IMR-90 (cell line): Measurements from ENCODE around the gene STOX1. TPM values are rescaled to one million over a fixed set of nuclear protein-coding genes. Genes with fewer than 3 reads are reported as not detected.

Experiments
- ATAC-seq: fragments of 200-7000 bp; cut with Tn5 transposase; 2 replicates; pipeline ENCODE4 v1.9.1; 2020; ENCODE audit warnings: low read depth, mild to moderate bottlenecking, moderate library complexity
- BruUV-seq: library from RNA; stranded (reverse); fragments of 400-500 nt; replicated peaks from 2 replicates; lab custom pipeline; 2021; lab: Mats Ljungman, UMichigan
- CTCF ChIA-PET: fragments of 300-600 bp; formaldehyde crosslinking; extraction: SDS; loops from one replicate; lab custom pipeline; 2021; ENCODE audit warnings: antibody characterized with exemption; lab: Yijun Ruan, JAX
- POLR2A ChIA-PET: fragments of 300-600 bp; sonication (Branson Sonifier 250); formaldehyde crosslinking; loops from one replicate; lab custom pipeline; 2022; ENCODE audit warnings: antibody characterized with exemption; ENCODE audit not compliant: unreplicated experiment; lab: Charles Lee
- DNase-seq: peaks from one replicate; pipeline ENCODE4 v3.0.0; 2013
- H2AFZ ChIP-seq: replicated peaks from 2 replicates; pipeline ENCODE3; 2013; ENCODE audit warnings: low read length, mild to moderate bottlenecking; ENCODE audit not compliant: poor library complexity
- H2AK5ac ChIP-seq: 2 replicates; pipeline ENCODE4 v1.6.1; 2013; ENCODE audit warnings: low read depth, low read length, inconsistent platforms
- H2AK9ac ChIP-seq: replicated peaks from 2 replicates; pipeline ENCODE3; 2013; ENCODE audit warnings: mild to moderate bottlenecking, low read depth, low read length, moderate library complexity; ENCODE audit not compliant: poor library complexity
- H2BK120ac ChIP-seq: 2 replicates; pipeline ENCODE4 v1.6.1; 2013; ENCODE audit warnings: low read depth, low read length, inconsistent platforms
- H2BK15ac ChIP-seq: 3 replicates; pipeline ENCODE4 v1.6.1; 2013; ENCODE audit warnings: low read depth, low read length, inconsistent platforms
- H2BK20ac ChIP-seq: 2 replicates; pipeline ENCODE4 v1.6.1; 2013; ENCODE audit warnings: low read depth, mild to moderate bottlenecking, inconsistent platforms, low read length, moderate library complexity
- H2BK5ac ChIP-seq: 2 replicates; pipeline ENCODE4 v1.6.1; 2013; ENCODE audit warnings: mild to moderate bottlenecking, low read depth, low read length, inconsistent platforms; ENCODE audit not compliant: poor library complexity, severe bottlenecking
- H3K14ac ChIP-seq: replicated peaks from 2 replicates; pipeline ENCODE4 v1.6.1; 2013; ENCODE audit warnings: low read depth, low read length, inconsistent platforms
- H3K18ac ChIP-seq: 2 replicates; pipeline ENCODE4 v1.6.1; 2013; ENCODE audit warnings: low read depth, low read length, control low read depth
- H3K23ac ChIP-seq: 2 replicates; pipeline ENCODE4 v1.6.1; 2013; ENCODE audit warnings: low read depth, low read length, inconsistent platforms
- H3K27ac ChIP-seq: 2 replicates; pipeline ENCODE4 v1.5.1; 2013; ENCODE audit warnings: mild to moderate bottlenecking, control low read depth, low read length; ENCODE audit not compliant: insufficient read depth
- H3K27me3 ChIP-seq: 2 replicates; pipeline ENCODE4 v1.6.1; 2013; ENCODE audit warnings: low read length; ENCODE audit not compliant: control insufficient read depth, insufficient read depth
- H3K36me3 ChIP-seq: 2 replicates; pipeline ENCODE4 v1.6.1; 2013; ENCODE audit warnings: low read length, mixed read lengths; ENCODE audit not compliant: control insufficient read depth, insufficient read depth
- H3K4ac ChIP-seq: 2 replicates; pipeline ENCODE4 v1.6.1; 2013; ENCODE audit warnings: low read depth, low read length, inconsistent platforms
- H3K4me1 ChIP-seq: 2 replicates; pipeline ENCODE4 v1.6.1; 2013; ENCODE audit warnings: low read length, mixed read lengths; ENCODE audit not compliant: control insufficient read depth, insufficient read depth
- H3K4me2 ChIP-seq: 2 replicates; pipeline ENCODE4 v1.6.1; 2013; ENCODE audit warnings: low read depth, mild to moderate bottlenecking, control low read depth, low read length, moderate library complexity
- H3K4me3 ChIP-seq: 2 replicates; pipeline ENCODE4 v1.5.1; 2013; ENCODE audit warnings: low read depth, mild to moderate bottlenecking, control low read depth, low read length, moderate library complexity; ENCODE audit not compliant: insufficient read depth
- H3K56ac ChIP-seq: 2 replicates; pipeline ENCODE4 v1.6.1; 2013; ENCODE audit warnings: low read length, inconsistent platforms; ENCODE audit not compliant: insufficient read depth; ENCODE audit errors: extremely low read depth
- H3K79me1 ChIP-seq, 2 experiments: 2 replicates each; pipeline ENCODE4 v1.6.1; 2013; ENCODE audit warnings: low read length in 2 of 2, inconsistent platforms in 1 of 2, low read depth in 1 of 2
- H3K9ac ChIP-seq: 2 replicates; pipeline ENCODE4 v1.6.1; 2013; ENCODE audit warnings: low read depth, low read length, control low read depth
- H3K9me1 ChIP-seq: 2 replicates; pipeline ENCODE4 v1.6.1; 2013; ENCODE audit warnings: low read length, inconsistent platforms; ENCODE audit not compliant: insufficient read depth
- H3K9me3 ChIP-seq: 2 replicates; pipeline ENCODE4 v1.6.1; 2013; ENCODE audit warnings: low read length; ENCODE audit not compliant: control insufficient read depth, insufficient read depth
- H4K20me1 ChIP-seq: 2 replicates; pipeline ENCODE4 v1.6.1; 2013; ENCODE audit warnings: low read length, inconsistent platforms; ENCODE audit not compliant: insufficient read depth
- H4K5ac ChIP-seq: 2 replicates; pipeline ENCODE4 v1.6.1; 2013; ENCODE audit warnings: mild to moderate bottlenecking, low read depth, low read length, control low read depth
- H4K8ac ChIP-seq, 2 experiments: 2 replicates each; pipeline ENCODE4 v1.6.1; 2013; ENCODE audit warnings: low read depth in 2 of 2, low read length in 2 of 2, control low read depth in 1 of 2, inconsistent platforms in 1 of 2
- H4K91ac ChIP-seq: 2 replicates; pipeline ENCODE4 v1.6.1; 2013; ENCODE audit warnings: low read depth, low read length, inconsistent platforms; ENCODE audit not compliant: insufficient read depth
- BHLHE40 ChIP-seq: fragments of 150-350 bp; IDR thresholded peaks from 2 replicates; pipeline ENCODE4 v1.6.1; 2016; ENCODE audit warnings: mild to moderate bottlenecking, low read depth, low read length
- CEBPB ChIP-seq: IDR thresholded peaks from 2 replicates; pipeline ENCODE4 v1.6.1; 2012; ENCODE audit warnings: low read depth, low read length, improper control_type of control experiment
- CHD1 ChIP-seq: IDR thresholded peaks from 2 replicates; pipeline ENCODE4 v1.6.1; 2012; ENCODE audit warnings: low read depth, low read length, improper control_type of control experiment
- CTCF ChIP-seq: conservative IDR thresholded peaks from 2 replicates; pipeline ENCODE4 v1.5.1; 2012; ENCODE audit warnings: mild to moderate bottlenecking, low read depth, low read length, improper control_type of control experiment
- ELK1 ChIP-seq: fragments of 150-350 bp; IDR thresholded peaks from 2 replicates; pipeline ENCODE4 v1.6.1; 2016; ENCODE audit warnings: low read depth, mild to moderate bottlenecking, low read length, moderate library complexity, borderline replicate concordance
- FOS ChIP-seq: fragments of 150-350 bp; IDR thresholded peaks from 2 replicates; pipeline ENCODE4 v1.6.1; 2016; ENCODE audit warnings: low read depth, low read length
- MAFK ChIP-seq: IDR thresholded peaks from 2 replicates; pipeline ENCODE4 v1.6.1; 2012; ENCODE audit warnings: low read depth, low read length, improper control_type of control experiment
- MAZ ChIP-seq: IDR thresholded peaks from 2 replicates; pipeline ENCODE4 v1.6.1; 2012; ENCODE audit warnings: low read depth, mild to moderate bottlenecking, low read length, improper control_type of control experiment, moderate library complexity, borderline replicate concordance
- MXI1 ChIP-seq: IDR thresholded peaks from 2 replicates; pipeline ENCODE4 v1.6.1; 2012; ENCODE audit warnings: low read depth, mild to moderate bottlenecking, low read length, moderate library complexity, borderline replicate concordance
- NFE2L2 ChIP-seq: fragments of 150-350 bp; IDR thresholded peaks from 2 replicates; pipeline ENCODE4 v1.6.1; 2016; ENCODE audit warnings: low read depth, mild to moderate bottlenecking, low read length
- POLR2A ChIP-seq: IDR thresholded peaks from 2 replicates; pipeline ENCODE4 v1.6.1; 2012; ENCODE audit warnings: mild to moderate bottlenecking, low read depth, low read length
- RAD21 ChIP-seq: IDR thresholded peaks from 2 replicates; pipeline ENCODE4 v1.6.1; 2012; ENCODE audit warnings: low read length, improper control_type of control experiment
- RCOR1 ChIP-seq: IDR thresholded peaks from 2 replicates; pipeline ENCODE4 v1.6.1; 2012; ENCODE audit warnings: mild to moderate bottlenecking, low read length, improper control_type of control experiment; ENCODE audit not compliant: insufficient replicate concordance
- RFX5 ChIP-seq: IDR thresholded peaks from 2 replicates; pipeline ENCODE4 v1.8.0; 2012; ENCODE audit warnings: low read depth, mild to moderate bottlenecking, low read length, moderate library complexity
- SMC3 ChIP-seq: fragments of 150-350 bp; IDR thresholded peaks from 2 replicates; pipeline ENCODE4 v1.6.1; 2016; ENCODE audit warnings: low read depth, mild to moderate bottlenecking, antibody characterized with exemption, low read length, moderate library complexity
- WGBS, 2 experiments: methylation state at CpG; one replicate each; pipeline versions ENCODE4 v1.1.5 to v1.1.7; 2013; ENCODE audit warnings: missing lambda C conversion rate in 2 of 2; ENCODE audit not compliant: insufficient read length in 1 of 2; ENCODE audit errors: extremely low coverage in 2 of 2; 5-methylcytosine and 5-hydroxymethylcytosine counted together
- dilution Hi-C: fragments of 300-500 bp; cut with HindIII; formaldehyde crosslinking; loops from one replicate; pipeline ENCODE4 v1.14.3; 2018; ENCODE audit warnings: low sequenced_read_pairs; ENCODE audit not compliant: unreplicated experiment
- in situ Hi-C: fragments of 300-500 bp; cut with MboI; formaldehyde crosslinking; loops from 3 replicates; pipeline ENCODE4 v1.14.3; 2019; ENCODE audit warnings: low sequenced_read_pairs, inconsistent platforms, mixed read lengths
- intact Hi-C: fragments of 100-400 bp; cut with micrococcal nuclease; formaldehyde crosslinking; loops from 2 replicates; pipeline ENCODE4 v1.10.0; 2022
- polyA plus RNA-seq, 3 experiments: library from polyadenylated mRNA; depleted of rRNA; stranded (reverse); fragments of >200 nt; gene quantifications; 2 replicates each; pipeline ENCODE4 v1.2.3, GENCODE V29; 2012; ENCODE audit warnings: low replicate concordance in 1 of 3
- total RNA-seq: library from RNA; depleted of rRNA; stranded (reverse); fragments of >200 nt; gene quantifications from 2 replicates; pipeline ENCODE4 v1.2.3, GENCODE V29; 2012
- TF ChIP-seq, protein P1 (sequence below): fragments of 150-350 bp; IDR thresholded peaks from 2 replicates; pipeline ENCODE4 v1.6.1; 2017; ENCODE audit warnings: mild to moderate bottlenecking, antibody characterized with exemption, low read length, low read depth

The STOX1 gene
- total and polyA plus RNA-seq, 2 of the 4 experiments (the other 2 are of a cell fraction): 0.03 to 0.18 TPM

GRCh38 chr10:68829521-68829920 lies 2.2 kb downstream of the STOX1 start:
- no peak overlapping the region for H3K18ac ChIP-seq
- no peak overlapping the region for H2BK15ac ChIP-seq
- no peak for TF ChIP-seq MAFK
- TF ChIP-seq RAD21: no peak
- no peak for TF ChIP-seq CEBPB
- no peak for TF ChIP-seq FOS
- TF ChIP-seq RCOR1: no peak
- TF ChIP-seq RFX5: no peak
- no peak for TF ChIP-seq CHD1
- no peak for TF ChIP-seq ELK1
- TF ChIP-seq, protein P1, sequence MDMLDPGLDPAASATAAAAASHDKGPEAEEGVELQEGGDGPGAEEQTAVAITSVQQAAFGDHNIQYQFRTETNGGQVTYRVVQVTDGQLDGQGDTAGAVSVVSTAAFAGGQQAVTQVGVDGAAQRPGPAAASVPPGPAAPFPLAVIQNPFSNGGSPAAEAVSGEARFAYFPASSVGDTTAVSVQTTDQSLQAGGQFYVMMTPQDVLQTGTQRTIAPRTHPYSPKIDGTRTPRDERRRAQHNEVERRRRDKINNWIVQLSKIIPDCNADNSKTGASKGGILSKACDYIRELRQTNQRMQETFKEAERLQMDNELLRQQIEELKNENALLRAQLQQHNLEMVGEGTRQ: no peak
- no peak for TF ChIP-seq SMC3
- no peak for TF ChIP-seq CTCF
- no peak for TF ChIP-seq BHLHE40
- no peak for TF ChIP-seq MAZ
- no peak for TF ChIP-seq NFE2L2
- no peak for TF ChIP-seq MXI1
- no peak for TF ChIP-seq POLR2A
- H3K27ac ChIP-seq: no peak overlapping the region
- BruUV-seq: no TSS peak
- H2AK9ac ChIP-seq: no peak overlapping the region
- H4K5ac ChIP-seq: no peak overlapping the region
- no peaks in the 10 kb centered on the region for H3K79me1 ChIP-seq
- H2AFZ ChIP-seq: no peak overlapping the region
- intact Hi-C loops (no loop called here), in situ Hi-C loops (no loop called here), dilution Hi-C loops (no loop called here)
- H4K91ac ChIP-seq: no peak overlapping the region
- no peak overlapping the region for H3K23ac ChIP-seq
- H3K4ac ChIP-seq: no peak overlapping the region
- H2BK5ac ChIP-seq: no peak overlapping the region
- ATAC-seq (no peak), DNase-seq (no peak)
- no peaks in the 10 kb centered on the region for H3K9me1 ChIP-seq
- H3K9ac ChIP-seq: no peak overlapping the region
- ChIA-PET CTCF (no interaction called here), POLR2A (no interaction called here)
- H3K14ac ChIP-seq: no peak overlapping the region
- peaks cover 53% of the 10 kb centered on the region for H3K27me3 ChIP-seq
- H4K20me1 ChIP-seq: no peaks in the 10 kb centered on the region
- H3K9me3 ChIP-seq: no peaks in the 10 kb centered on the region
- H3K4me3 ChIP-seq: no peak overlapping the region
- H3K56ac ChIP-seq: no peak overlapping the region
- peaks cover 2% of the 10 kb centered on the region; the same call in 1 of the 2 replicates for H3K4me1 ChIP-seq
- WGBS, 2 experiments: 88% methylated on average over 1 of the region's 6 CpGs; no CpG with 5 or more reads in 1 of the 2 experiments
- no peak overlapping the region for H4K8ac ChIP-seq
- H2BK20ac ChIP-seq: no peak overlapping the region
- H3K4me2 ChIP-seq: no peak overlapping the region
- H2AK5ac ChIP-seq: no peak overlapping the region
- no peaks in the 10 kb centered on the region for H3K36me3 ChIP-seq
- H2BK120ac ChIP-seq: no peak overlapping the region
